Lower leg skin (tissue), 3 donors: ENCODE measurements around the gene RAB39A.

Experiments used
- CTCF ChIP-seq, 3 donors: fragments of 450-650 bp; IDR thresholded peaks; one replicate each; pipeline ENCODE4 v1.5.1; 2016; ENCODE audit warnings: antibody characterized with exemption in 3 of 3, mild to moderate bottlenecking in 3 of 3, moderate library complexity in 2 of 3
- POLR2A ChIP-seq, 2 donors: fragments of 450-650 bp; IDR thresholded peaks; one replicate each; pipeline ENCODE4 v1.6.1; 2016 to 2017; ENCODE audit warnings: antibody characterized with exemption in 2 of 2, mild to moderate bottlenecking in 1 of 2, moderate library complexity in 1 of 2

DNA sequence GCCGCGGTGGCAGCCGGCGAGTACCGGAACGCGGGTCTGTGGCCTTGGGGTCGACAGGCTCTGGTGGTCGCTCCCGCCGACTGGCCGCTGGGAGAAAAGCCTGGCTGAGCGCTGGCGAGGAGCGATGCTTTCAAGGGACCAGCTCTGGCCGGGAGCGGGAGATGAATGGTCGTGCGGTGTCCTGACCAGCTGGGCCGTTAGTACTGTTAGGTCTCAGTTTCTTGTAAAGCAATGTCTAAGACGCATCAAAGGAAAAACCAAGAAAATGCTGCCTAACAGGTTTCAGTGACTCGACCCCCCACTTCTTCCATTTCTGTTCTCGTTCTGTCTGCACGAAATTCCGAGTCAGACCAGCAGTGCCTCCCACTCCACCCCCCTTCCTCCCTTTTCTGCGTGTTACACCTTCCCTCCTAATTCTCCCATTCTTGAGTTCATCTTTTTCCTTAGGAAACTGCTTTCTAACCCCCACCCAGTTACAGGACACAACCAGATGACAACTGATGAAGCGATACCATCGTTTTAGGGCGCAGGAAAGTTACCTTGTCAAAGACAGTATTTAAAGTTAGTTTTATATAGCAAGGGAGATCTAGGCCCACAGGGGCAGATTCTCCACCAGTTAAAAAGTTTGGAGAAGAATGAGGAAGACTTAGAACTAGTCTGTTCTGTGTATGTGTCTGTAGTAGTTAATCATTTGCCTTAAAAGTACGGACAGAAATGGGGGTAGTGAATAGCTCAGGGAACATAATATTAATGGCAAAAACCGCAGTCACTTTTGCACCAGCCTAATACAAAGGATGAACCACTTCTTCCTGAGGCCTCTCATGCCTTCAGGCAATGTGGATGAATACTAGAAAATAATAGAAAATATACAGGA is 81.5 kb downstream of the RAB39A start:
- TF ChIP-seq CTCF (IDR thresholded peaks at IDR 0.05) (no peak), POLR2A (IDR thresholded peaks at IDR 0.05) (no peak)
